CD14-positive monocyte (primary cell): ENCODE measurements around the gene NXT1. TPM values are rescaled to one million over a fixed set of nuclear protein-coding genes. Genes with fewer than 3 reads are reported as not detected.

Experiments used
- DNase-seq, 3 donors: peaks; one replicate each; pipeline ENCODE4 v3.0.0-alpha.2; 2011 to 2022
- H2AFZ ChIP-seq: 2 replicates; pipeline ENCODE4 v1.6.0; 2012; ENCODE audit warnings: mild to moderate bottlenecking, low read depth, low read length, inconsistent platforms; ENCODE audit not compliant: insufficient read depth, poor library complexity, severe bottlenecking
- H3K27ac ChIP-seq, 2 donors: 1 replicate in 1 of 2; 2 replicates in 1 of 2; pipeline ENCODE4 v1.5.1; 2012 to 2013; ENCODE audit warnings: low read length in 2 of 2, control low read depth in 1 of 2, inconsistent platforms in 1 of 2, low read depth in 1 of 2, mild to moderate bottlenecking in 1 of 2
- H3K27me3 ChIP-seq, 2 donors: one replicate each; pipeline versions ENCODE4 v1.6.0 to v1.6.1; 2011 to 2013; ENCODE audit warnings: low read length in 2 of 2; ENCODE audit not compliant: control insufficient read depth in 2 of 2, insufficient read depth in 2 of 2
- H3K36me3 ChIP-seq, 2 donors: replicated peaks in 1 of 2; 1 replicate in 1 of 2; 2 replicates in 1 of 2; pipeline versions ENCODE4 v1.5.1 to v1.6.1; 2012 to 2013; ENCODE audit warnings: low read length in 2 of 2, control low read depth in 1 of 2, inconsistent platforms in 1 of 2, mild to moderate bottlenecking in 1 of 2; ENCODE audit not compliant: insufficient read depth in 2 of 2, control insufficient read depth in 1 of 2
- H3K4me1 ChIP-seq, 2 donors: 1 replicate in 1 of 2; 2 replicates in 1 of 2; pipeline versions ENCODE4 v1.5.1 to v1.6.1; 2012 to 2013; ENCODE audit warnings: low read length in 2 of 2, control low read depth in 1 of 2, inconsistent platforms in 1 of 2, mild to moderate bottlenecking in 1 of 2, moderate library complexity in 1 of 2; ENCODE audit not compliant: insufficient read depth in 2 of 2, control insufficient read depth in 1 of 2
- H3K4me2 ChIP-seq: replicated peaks from 2 replicates; pipeline ENCODE3; 2012; ENCODE audit warnings: low read length, moderate library complexity, mild to moderate bottlenecking; ENCODE audit not compliant: poor library complexity, severe bottlenecking; ENCODE audit errors: extremely low read depth
- H3K4me3 ChIP-seq, 3 experiments: fragments of 200-600 bp in 1 of 3; sonication (generic) in 1 of 3; replicated peaks in 1 of 3; 1 replicate in 2 of 3; 2 replicates in 1 of 3; pipeline ENCODE4 v1.5.1; 2011 to 2013; ENCODE audit warnings: low read length in 3 of 3, mild to moderate bottlenecking in 3 of 3, control low read depth in 2 of 3, low read depth in 2 of 3, inconsistent platforms in 1 of 3, moderate library complexity in 1 of 3
- H3K79me2 ChIP-seq: 2 replicates; pipeline ENCODE4 v1.6.0; 2012; ENCODE audit warnings: mild to moderate bottlenecking, control low read depth, inconsistent platforms, low read length, moderate library complexity; ENCODE audit not compliant: insufficient read depth
- H3K9ac ChIP-seq: 2 replicates; pipeline ENCODE4 v1.6.0; 2017; ENCODE audit warnings: low read length, mild to moderate bottlenecking; ENCODE audit not compliant: insufficient read depth, poor library complexity, severe bottlenecking
- H3K9me3 ChIP-seq, 2 donors: replicated peaks in 1 of 2; 1 replicate in 1 of 2; 2 replicates in 1 of 2; pipeline versions ENCODE4 v1.5.1 to v1.6.1; 2012 to 2013; ENCODE audit warnings: low read length in 2 of 2, control low read depth in 1 of 2; ENCODE audit not compliant: control insufficient read depth in 1 of 2, insufficient read depth in 1 of 2
- H4K20me1 ChIP-seq: 2 replicates; pipeline ENCODE4 v1.6.0; 2012; ENCODE audit warnings: mild to moderate bottlenecking, low read length, control low read depth, moderate library complexity; ENCODE audit not compliant: insufficient read depth
- H3K27ac Mint-ChIP-seq, 7 donors: one replicate each; pipeline ENCODE4 v1.8.0; 2020; ENCODE audit warnings: mild to moderate bottlenecking in 7 of 7, mixed read lengths in 7 of 7, moderate library complexity in 6 of 7, inconsistent platforms in 2 of 7
- H3K27me3 Mint-ChIP-seq, 3 donors: one replicate each; pipeline ENCODE4 v1.8.0; 2021 to 2022; ENCODE audit warnings: low read depth in 3 of 3, mild to moderate bottlenecking in 3 of 3, mixed read lengths in 3 of 3, moderate library complexity in 3 of 3, inconsistent platforms in 1 of 3
- H3K36me3 Mint-ChIP-seq, 2 donors: one replicate each; pipeline ENCODE4 v1.8.0; 2020; ENCODE audit warnings: mixed read lengths in 2 of 2, inconsistent platforms in 1 of 2, mild to moderate bottlenecking in 1 of 2
- H3K4me1 Mint-ChIP-seq: one replicate; pipeline ENCODE4 v1.8.0; 2020; ENCODE audit warnings: mild to moderate bottlenecking, mixed read lengths
- H3K4me3 Mint-ChIP-seq, 2 donors: one replicate each; pipeline ENCODE4 v1.8.0; 2020; ENCODE audit warnings: mild to moderate bottlenecking in 2 of 2, mixed read lengths in 2 of 2, moderate library complexity in 1 of 2
- H3K9me3 Mint-ChIP-seq, 7 donors: one replicate each; pipeline ENCODE4 v1.8.0; 2020 to 2022; ENCODE audit warnings: mixed read lengths in 7 of 7, mild to moderate bottlenecking in 6 of 7, moderate library complexity in 6 of 7, inconsistent platforms in 2 of 7
- CTCF ChIP-seq: fragments of 200-600 bp; IDR thresholded peaks from one replicate; pipeline ENCODE4 v1.8.0; 2022; ENCODE audit warnings: antibody characterized with exemption, mild to moderate bottlenecking
- whole genome bisulfite sequencing: methylation state at CpG from one replicate; pipeline ENCODE4 v1.1.5; 2013; ENCODE audit warnings: missing lambda C conversion rate; ENCODE audit not compliant: insufficient coverage; 5-methylcytosine and 5-hydroxymethylcytosine counted together
- intact Hi-C, 2 donors: fragments of 100-400 bp; cut with micrococcal nuclease; formaldehyde crosslinking; loops; one replicate each; pipeline versions ENCODE4 v1.15.0 to v1.15.1; 2023
- polyA plus RNA-seq, 3 donors: library from polyadenylated mRNA; depleted of rRNA in 1 of 3; unstranded in 2 of 3; stranded (reverse) in 1 of 3; fragments of 300-500 nt in 2 of 3; fragments of >200 nt in 1 of 3; fragmentation: Illumina TruSeq in 2 of 3; gene quantifications; 1 replicate in 2 of 3; 2 replicates in 1 of 3; pipeline ENCODE4 v1.2.3, GENCODE V29; 2012 to 2021

NXT1 gene
- polyA plus RNA-seq, 3 donors = 37.8 to 140 (median 39.4) TPM

GRCh38 chr20:23336476-23336875, 14.1 kb upstream of the NXT1 start:
- H3K9ac ChIP-seq = no peak overlapping the region
- no peaks in the 10 kb centered on the region for H3K36me3 ChIP-seq
- H3K9me3 ChIP-seq = no peaks in the 10 kb centered on the region
- Mint-ChIP-seq H3K27ac (peak overlapping the region in 1 of 7 donors; percentile 25), H3K27me3 (peaks cover 0 to 6% (median 0%) of the 10 kb centered on the region in 3 donors), H3K4me3 (no peak overlapping the region), H3K36me3 (no peaks in the 10 kb centered on the region), H3K4me1 (peaks cover 17% of the 10 kb centered on the region), H3K9me3 (peaks cover 0 to 2% (median 0%) of the 10 kb centered on the region in 7 donors)
- no peaks in the 10 kb centered on the region for H3K79me2 ChIP-seq
- no peak for TF ChIP-seq CTCF
- no peaks in the 10 kb centered on the region for H3K4me1 ChIP-seq
- no peaks in the 10 kb centered on the region for H4K20me1 ChIP-seq
- intact Hi-C loops = no loop called here
- H3K27me3 ChIP-seq = no peaks in the 10 kb centered on the region
- no peak overlapping the region for H3K4me2 ChIP-seq
- no peak for DNase-seq
- no peak overlapping the region for H3K4me3 ChIP-seq
- H3K27ac ChIP-seq = no peak overlapping the region
- H2AFZ ChIP-seq = no peak overlapping the region
- 100% methylated on average over 5 of the region's 5 CpGs for WGBS

- Histone ChIP-seq H3K4me3 (no peak overlapping the region), H3K36me3 (no peaks in the 10 kb centered on the region), H3K9me3 (no peaks in the 10 kb centered on the region), H3K27ac (no peak overlapping the region), H3K4me2 (no peak overlapping the region), H3K27me3 (no peaks in the 10 kb centered on the region), H2AFZ (no peak overlapping the region), H4K20me1 (no peaks in the 10 kb centered on the region), H3K4me1 (no peaks in the 10 kb centered on the region), H3K79me2 (no peaks in the 10 kb centered on the region), H3K9ac (no peak overlapping the region)
- Mint-ChIP-seq H3K4me3 (no peak overlapping the region), H3K27ac (no peak overlapping the region), H3K36me3 (no peaks in the 10 kb centered on the region), H3K9me3 (peaks cover 0 to 2% (median 0%) of the 10 kb centered on the region in 7 donors), H3K4me1 (peaks cover 12% of the 10 kb centered on the region), H3K27me3 (peaks cover 0 to 5% (median 0%) of the 10 kb centered on the region in 3 donors)
- intact Hi-C loops = no loop called here
- DNase-seq = no peak
- no peak for TF ChIP-seq CTCF
Observed at GRCh38 chr20:23337312-23337711, 13.3 kb upstream of the NXT1 start.
